ENCODE results near the gene KIF26B.

DNA sequence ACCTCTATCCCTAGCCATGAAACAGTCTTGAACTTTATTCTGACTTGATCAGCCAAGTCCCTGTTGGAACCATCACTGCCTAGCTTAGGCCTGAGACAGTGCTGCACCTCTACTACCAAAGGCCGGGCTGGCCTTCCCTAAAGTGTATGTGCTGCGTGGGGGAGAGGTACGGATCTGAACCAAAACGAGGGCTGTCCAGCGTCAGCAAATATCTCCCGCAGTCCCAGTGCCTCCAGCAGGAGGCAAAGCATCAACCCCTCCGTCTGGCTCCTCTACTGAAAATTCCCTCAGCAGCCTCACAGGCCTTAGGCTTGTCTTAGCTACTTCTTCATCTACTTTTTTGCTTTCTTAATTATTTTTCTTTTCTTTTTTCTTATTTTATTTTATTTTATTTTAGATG lies 33.3 kb upstream of the KIF26B start:
- TF ChIP-seq, protein P1, sequence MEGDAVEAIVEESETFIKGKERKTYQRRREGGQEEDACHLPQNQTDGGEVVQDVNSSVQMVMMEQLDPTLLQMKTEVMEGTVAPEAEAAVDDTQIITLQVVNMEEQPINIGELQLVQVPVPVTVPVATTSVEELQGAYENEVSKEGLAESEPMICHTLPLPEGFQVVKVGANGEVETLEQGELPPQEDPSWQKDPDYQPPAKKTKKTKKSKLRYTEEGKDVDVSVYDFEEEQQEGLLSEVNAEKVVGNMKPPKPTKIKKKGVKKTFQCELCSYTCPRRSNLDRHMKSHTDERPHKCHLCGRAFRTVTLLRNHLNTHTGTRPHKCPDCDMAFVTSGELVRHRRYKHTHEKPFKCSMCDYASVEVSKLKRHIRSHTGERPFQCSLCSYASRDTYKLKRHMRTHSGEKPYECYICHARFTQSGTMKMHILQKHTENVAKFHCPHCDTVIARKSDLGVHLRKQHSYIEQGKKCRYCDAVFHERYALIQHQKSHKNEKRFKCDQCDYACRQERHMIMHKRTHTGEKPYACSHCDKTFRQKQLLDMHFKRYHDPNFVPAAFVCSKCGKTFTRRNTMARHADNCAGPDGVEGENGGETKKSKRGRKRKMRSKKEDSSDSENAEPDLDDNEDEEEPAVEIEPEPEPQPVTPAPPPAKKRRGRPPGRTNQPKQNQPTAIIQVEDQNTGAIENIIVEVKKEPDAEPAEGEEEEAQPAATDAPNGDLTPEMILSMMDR (IDR thresholded peaks at IDR 0.05): no peak
- no peak for TF ChIP-seq POLR2A (IDR thresholded peaks at IDR 0.05)

Measured in suprapubic skin (tissue), 3 donors.